Hepatocyte (in vitro differentiated cells): ENCODE measurements around the gene TOR1AIP1.

Experiments used
- CTCF ChIP-seq: fragments of 200-600 bp; sonication (generic); IDR thresholded peaks from 2 replicates; pipeline ENCODE4 v1.5.1; 2016; ENCODE audit warnings: antibody characterized with exemption, mild to moderate bottlenecking; ENCODE audit not compliant: poor library complexity
- EZH2 ChIP-seq: fragments of 200-600 bp; sonication (generic); IDR thresholded peaks from 2 replicates; pipeline ENCODE4 v1.6.1; 2016; ENCODE audit warnings: antibody characterized with exemption, mild to moderate bottlenecking, borderline replicate concordance
- EZH2phosphoT487 ChIP-seq: fragments of 200-600 bp; sonication (generic); IDR thresholded peaks from one replicate; pipeline ENCODE4 v1.6.1; 2018; ENCODE audit warnings: antibody characterized with exemption, mild to moderate bottlenecking, low read depth, moderate library complexity; ENCODE audit not compliant: unreplicated experiment, severe bottlenecking

- TF ChIP-seq CTCF (no peak), EZH2 (no peak), EZH2phosphoT487 (no peak)
These were observed 59.4 kb downstream of the TOR1AIP1 start for GRCh38 chr1:179941454-179941853.
